ENCODE results near the gene BTBD17.

Gene BTBD17

DNA sequence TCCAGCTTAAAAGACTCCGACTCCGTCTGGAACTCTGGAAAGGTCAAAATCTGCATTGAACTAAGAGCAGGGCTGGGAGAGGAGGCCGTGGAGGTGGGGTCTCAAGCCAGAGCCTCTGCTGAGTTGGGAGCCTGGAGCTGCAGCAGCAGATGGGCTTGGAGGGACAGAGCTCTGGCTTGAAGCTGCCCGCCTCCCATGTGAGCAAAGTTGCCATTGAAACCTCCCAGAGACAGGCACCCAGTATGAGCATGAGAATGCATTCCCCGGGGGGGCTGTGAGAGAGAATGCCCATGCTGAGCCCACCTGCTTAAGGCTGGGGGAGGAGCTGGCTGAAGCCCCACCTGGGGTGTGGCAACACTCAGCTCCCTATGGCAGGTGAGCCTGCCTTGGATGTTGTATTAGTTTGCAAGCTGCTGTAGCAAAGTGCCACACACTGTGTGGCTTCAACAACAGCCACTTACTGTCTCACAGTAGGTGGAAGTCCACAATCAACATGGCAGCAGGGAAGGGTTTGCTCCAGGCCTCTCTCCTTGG lies 26.1 kb downstream of the BTBD17 start:
- no peak for TF ChIP-seq CTCF (conservative IDR thresholded peaks at IDR 0.05; ENCODE audit: low read depth)
- ChIA-PET CTCF (interaction anchor here (0.6 kb wide), 1 partner anchor 153 kb away, joined by 3 read pairs; no protein-coding TSS in a partner anchor), POLR2A (ENCODE audit: low non-redundant PET) (no interaction called here)
- no peak for DNase-seq (ENCODE audit: low spot score)
- H3K27ac ChIP-seq, result no peak overlapping the region

GRCh38 chr17:74334393-74335039 lies 27.2 kb downstream of the BTBD17 start:
- H3K27ac ChIP-seq, result no peak overlapping the region
- ChIA-PET POLR2A (ENCODE audit: low non-redundant PET) (no interaction called here), CTCF (interaction anchor here (0.6 kb wide), 1 partner anchor 117 kb away, joined by 4 read pairs; no protein-coding TSS in a partner anchor)
- no peak for DNase-seq (ENCODE audit: low spot score)
- TF ChIP-seq CTCF (conservative IDR thresholded peaks at IDR 0.05; ENCODE audit: low read depth), result no peak

DNA sequence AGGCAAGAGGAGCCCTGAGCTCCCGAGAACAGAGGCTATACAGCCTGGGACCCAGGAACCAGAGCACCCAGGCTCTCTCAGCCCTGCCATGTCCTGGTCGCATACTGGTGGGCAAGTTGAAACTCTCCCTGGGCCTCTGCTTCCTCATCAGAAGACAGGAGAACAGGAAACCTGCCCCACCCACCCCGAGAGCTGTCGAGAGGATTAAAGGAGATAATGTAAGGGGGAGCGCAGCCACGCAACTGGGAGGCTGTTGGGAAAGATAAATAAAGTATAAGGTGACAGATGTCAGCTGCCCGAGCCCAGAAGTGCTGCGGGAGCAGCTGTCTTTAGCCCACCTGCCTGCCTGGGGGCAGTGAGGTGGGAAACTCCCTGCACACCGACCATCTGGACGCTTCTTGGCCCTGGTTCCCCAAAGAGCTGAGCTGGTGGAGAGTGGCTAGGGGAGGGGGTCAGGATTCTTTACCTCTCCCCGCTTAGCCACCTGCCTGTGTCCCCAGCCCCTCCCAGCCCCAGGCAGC lies 28.8 kb downstream of the BTBD17 start:
- no peak for TF ChIP-seq CTCF (conservative IDR thresholded peaks at IDR 0.05; ENCODE audit: low read depth)
- no peak overlapping the region for H3K27ac ChIP-seq
- DNase-seq (ENCODE audit: low spot score), result no peak
- CTCF ChIA-PET, result interaction anchor here (0.7 kb wide), 1 partner anchor 13 kb away, joined by 3 read pairs; no protein-coding TSS in a partner anchor
- POLR2A ChIA-PET (ENCODE audit: low non-redundant PET), result no interaction called here

DNA sequence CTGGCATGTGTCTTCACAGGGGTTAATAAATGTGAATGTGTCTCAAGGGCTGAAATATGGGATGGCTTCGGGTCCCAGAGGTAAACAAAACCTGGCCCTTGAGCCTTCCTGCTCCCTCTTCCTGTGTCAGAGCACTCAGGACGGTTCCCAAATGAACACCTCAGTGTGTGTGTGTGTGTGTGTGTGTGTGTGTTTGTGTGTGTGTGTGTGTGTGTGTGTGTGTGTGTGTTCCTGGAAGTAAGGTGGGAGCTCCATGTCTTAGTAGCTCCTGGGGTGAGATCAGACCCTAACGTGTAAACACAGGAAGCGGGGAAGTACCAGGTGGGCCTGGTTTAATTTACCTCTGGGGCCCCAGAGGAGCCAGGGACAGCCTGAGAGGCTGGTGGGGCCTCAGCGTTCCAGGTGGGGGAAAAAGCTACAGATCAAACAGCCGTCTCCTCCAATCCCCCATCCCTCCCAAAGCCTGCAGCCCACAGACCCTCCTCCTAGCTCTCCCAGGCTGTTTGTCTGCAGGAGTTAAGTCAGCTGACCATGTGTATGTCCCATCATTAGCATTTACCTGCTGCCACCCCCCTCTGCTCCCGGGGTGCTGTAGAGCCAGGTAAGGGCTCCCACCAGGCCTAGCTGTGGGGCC lies 29.5 kb downstream of the BTBD17 start:
- ChIA-PET POLR2A (ENCODE audit: low non-redundant PET) (no interaction called here), CTCF (interaction anchor here (0.7 to 1.6 kb wide), 2 partner anchors 14 to 36 kb away, joined by 3 to 4 read pairs; no protein-coding TSS in a partner anchor)
- DNase-seq (ENCODE audit: low spot score), result no peak
- H3K27ac ChIP-seq, result no peak overlapping the region
- TF ChIP-seq CTCF (conservative IDR thresholded peaks at IDR 0.05; ENCODE audit: low read depth), result no peak

GRCh38 chr17:74330446-74330845 lies 31.2 kb downstream of the BTBD17 start:
- ChIA-PET POLR2A (ENCODE audit: low non-redundant PET) (no interaction called here), CTCF (interaction anchor here (1.6 kb wide), 1 partner anchor 37 kb away, joined by 4 read pairs; no protein-coding TSS in a partner anchor)
- H3K27ac ChIP-seq, result no peak overlapping the region
- no peak for TF ChIP-seq CTCF (conservative IDR thresholded peaks at IDR 0.05; ENCODE audit: low read depth)
- no peak for DNase-seq (ENCODE audit: low spot score)

GRCh38 chr17:74329378-74329777 lies 32.3 kb downstream of the BTBD17 start:
- POLR2A ChIA-PET (ENCODE audit: low non-redundant PET), result no interaction called here

More at GRCh38 chr17:74329378-74329777, 32.3 kb downstream of the BTBD17 start:
- no peak for TF ChIP-seq CTCF (conservative IDR thresholded peaks at IDR 0.05; ENCODE audit: low read depth)
- H3K27ac ChIP-seq, result no peak overlapping the region
- CTCF ChIA-PET, result interaction anchor here (0.7 kb wide), 1 partner anchor 33 kb away, joined by 3 read pairs; no protein-coding TSS in a partner anchor
- DNase-seq (ENCODE audit: low spot score), result no peak

Measured in RWPE1 (cell line).